Measurements from ENCODE around the gene HLA-DQA1. TPM values are rescaled to one million over a fixed set of nuclear protein-coding genes. Genes with fewer than 3 reads are reported as not detected.
A peak's percentile ranks its signal among the peaks of the same experiment; 100 is the strongest.

The HLA-DQA1 gene
- total RNA-seq, 1 donor from 2014 or later: not detected

DNA sequence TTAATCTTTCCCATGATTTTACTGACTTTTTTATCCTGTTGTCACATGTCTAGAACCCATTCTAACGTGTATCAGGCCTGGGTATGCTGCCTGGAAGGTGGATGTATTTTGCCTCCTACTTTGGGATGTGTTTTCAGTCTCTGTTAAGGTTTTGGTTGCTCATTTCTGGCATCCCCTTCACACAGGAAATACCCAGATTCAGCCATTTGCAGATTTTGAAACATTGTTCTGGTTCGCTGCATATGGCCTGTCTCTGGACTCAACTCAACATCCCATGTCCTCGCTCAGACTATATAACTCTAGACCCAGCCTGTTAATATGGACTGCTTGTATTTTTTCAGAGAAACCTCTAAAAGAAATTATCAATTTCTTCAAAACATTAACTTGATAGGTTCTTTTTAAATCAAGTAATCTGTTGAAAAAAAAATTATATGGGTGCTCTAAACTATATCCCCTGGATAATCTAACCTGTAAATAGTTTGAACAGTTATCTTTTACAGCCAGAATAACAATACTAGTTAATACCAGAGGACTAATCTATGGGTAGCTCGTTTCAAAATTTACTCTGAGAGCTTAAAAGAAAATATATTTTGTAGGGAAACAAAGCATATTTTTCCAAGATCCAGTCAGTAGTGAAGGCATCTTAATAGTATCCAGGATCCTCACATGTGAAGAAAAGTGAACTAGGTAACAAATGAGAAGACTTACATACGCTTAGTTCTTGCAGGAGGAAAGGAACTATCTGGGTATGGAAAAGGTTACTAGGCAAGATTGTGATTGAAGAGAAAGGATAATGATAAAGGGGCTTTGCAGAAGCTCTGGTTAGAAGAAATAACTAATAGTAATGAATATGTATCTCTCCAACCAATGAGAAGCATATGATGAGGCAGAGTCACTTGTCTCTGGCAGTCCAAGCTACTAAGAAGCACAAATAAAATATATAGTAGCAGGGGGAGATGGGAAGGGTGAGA, 52.6 kb downstream of the HLA-DQA1 start:
- DNase-seq: no peak
- peaks cover 4% of the 10 kb centered on the region for H3K36me3 Mint-ChIP-seq (ENCODE audit: unreplicated experiment)
- H3K4me1 Mint-ChIP-seq (ENCODE audit: low read depth, unreplicated experiment): no peaks in the 10 kb centered on the region
- no peak overlapping the region for H3K4me3 Mint-ChIP-seq (ENCODE audit: unreplicated experiment)
- H3K9me3 Mint-ChIP-seq (ENCODE audit: unreplicated experiment): no peaks in the 10 kb centered on the region
- TF ChIP-seq, protein P1, sequence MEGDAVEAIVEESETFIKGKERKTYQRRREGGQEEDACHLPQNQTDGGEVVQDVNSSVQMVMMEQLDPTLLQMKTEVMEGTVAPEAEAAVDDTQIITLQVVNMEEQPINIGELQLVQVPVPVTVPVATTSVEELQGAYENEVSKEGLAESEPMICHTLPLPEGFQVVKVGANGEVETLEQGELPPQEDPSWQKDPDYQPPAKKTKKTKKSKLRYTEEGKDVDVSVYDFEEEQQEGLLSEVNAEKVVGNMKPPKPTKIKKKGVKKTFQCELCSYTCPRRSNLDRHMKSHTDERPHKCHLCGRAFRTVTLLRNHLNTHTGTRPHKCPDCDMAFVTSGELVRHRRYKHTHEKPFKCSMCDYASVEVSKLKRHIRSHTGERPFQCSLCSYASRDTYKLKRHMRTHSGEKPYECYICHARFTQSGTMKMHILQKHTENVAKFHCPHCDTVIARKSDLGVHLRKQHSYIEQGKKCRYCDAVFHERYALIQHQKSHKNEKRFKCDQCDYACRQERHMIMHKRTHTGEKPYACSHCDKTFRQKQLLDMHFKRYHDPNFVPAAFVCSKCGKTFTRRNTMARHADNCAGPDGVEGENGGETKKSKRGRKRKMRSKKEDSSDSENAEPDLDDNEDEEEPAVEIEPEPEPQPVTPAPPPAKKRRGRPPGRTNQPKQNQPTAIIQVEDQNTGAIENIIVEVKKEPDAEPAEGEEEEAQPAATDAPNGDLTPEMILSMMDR (IDR thresholded peaks at IDR 0.05; ENCODE audit: partially characterized antibody, unreplicated experiment): no peak
- H3K27me3 Mint-ChIP-seq (ENCODE audit: unreplicated experiment): no peaks in the 10 kb centered on the region
- no peak overlapping the region for H3K27ac Mint-ChIP-seq (ENCODE audit: unreplicated experiment)

DNA sequence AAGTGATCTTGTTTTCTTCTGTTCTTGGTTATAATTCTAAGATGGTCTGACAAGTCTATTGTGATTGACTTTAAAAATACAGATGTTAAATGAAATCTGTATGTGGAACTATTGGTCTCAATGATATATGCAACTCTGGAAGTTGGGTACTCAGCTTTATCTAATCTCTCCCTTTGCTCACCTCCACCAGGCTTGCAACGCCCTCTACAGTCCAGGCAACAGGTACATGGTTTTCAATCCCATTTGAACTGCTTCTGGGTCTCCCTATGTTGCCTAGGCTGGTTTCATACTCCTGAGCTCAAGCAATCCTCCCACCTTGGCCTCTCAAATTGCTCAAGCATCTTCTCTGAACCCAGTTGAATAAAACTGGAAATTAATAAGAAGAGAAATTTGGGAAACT, 54.8 kb downstream of the HLA-DQA1 start:
- Mint-ChIP-seq H3K9me3 (ENCODE audit: unreplicated experiment) (no peaks in the 10 kb centered on the region), H3K4me3 (ENCODE audit: unreplicated experiment) (no peak overlapping the region), H3K27ac (ENCODE audit: unreplicated experiment) (no peak overlapping the region), H3K36me3 (ENCODE audit: unreplicated experiment) (peaks cover 4% of the 10 kb centered on the region), H3K27me3 (ENCODE audit: unreplicated experiment) (no peaks in the 10 kb centered on the region), H3K4me1 (ENCODE audit: low read depth, unreplicated experiment) (no peaks in the 10 kb centered on the region)
- TF ChIP-seq, protein P1 (IDR thresholded peaks at IDR 0.05; ENCODE audit: partially characterized antibody, unreplicated experiment): no peak
- peak; percentile 15 for DNase-seq

Other genes starting within 250 kb of the HLA-DQA1 start
- not detected for gene BTNL2, start 230.2 kb upstream of the HLA-DQA1 start, total RNA-seq (ENCODE audit: unreplicated experiment)
- not detected for gene HLA-DRA, start 197.5 kb upstream of the HLA-DQA1 start, total RNA-seq (ENCODE audit: unreplicated experiment)
- gene HLA-DRB5, start 107.1 kb upstream of the HLA-DQA1 start, total RNA-seq (ENCODE audit: unreplicated experiment): not detected
- gene HLA-DRB1, start 47.6 kb upstream of the HLA-DQA1 start, total RNA-seq (ENCODE audit: unreplicated experiment): 0.34 TPM
- not detected for gene HLA-DQB1, start 29.3 kb downstream of the HLA-DQA1 start, total RNA-seq (ENCODE audit: unreplicated experiment)
- gene HLA-DQA2, start 104.0 kb downstream of the HLA-DQA1 start, total RNA-seq (ENCODE audit: unreplicated experiment): not detected
- not detected for gene HLA-DQB2, start 126.1 kb downstream of the HLA-DQA1 start, total RNA-seq (ENCODE audit: unreplicated experiment)
- gene HLA-DOB, start 179.6 kb downstream of the HLA-DQA1 start, total RNA-seq (ENCODE audit: unreplicated experiment): not detected
- 1.9 TPM for gene TAP2, start 201.3 kb downstream of the HLA-DQA1 start, total RNA-seq (ENCODE audit: unreplicated experiment)
- gene PSMB8, start 206.6 kb downstream of the HLA-DQA1 start, total RNA-seq (ENCODE audit: unreplicated experiment): not detected
- gene TAP1, start 216.3 kb downstream of the HLA-DQA1 start, total RNA-seq (ENCODE audit: unreplicated experiment): 0.25 TPM
- gene PSMB9, start 216.8 kb downstream of the HLA-DQA1 start, total RNA-seq (ENCODE audit: unreplicated experiment): not detected